NT2/D1 (cell line): ENCODE measurements around the gene DCAF16.

Source experiments
- DNase-seq: peaks from one replicate; pipeline ENCODE4 v3.0.0-alpha.2; 2011; ENCODE audit warnings: low read depth, low spot score
- H3K27me3 ChIP-seq: 2 replicates; pipeline ENCODE4 v1.6.0; 2011; ENCODE audit warnings: mild to moderate bottlenecking; ENCODE audit not compliant: insufficient read length, insufficient read depth
- H3K36me3 ChIP-seq: 2 replicates; pipeline ENCODE4 v1.6.1; 2011; ENCODE audit warnings: mild to moderate bottlenecking, low read length, mixed read lengths; ENCODE audit not compliant: insufficient read depth, insufficient read length
- H3K4me1 ChIP-seq: 2 replicates; pipeline ENCODE4 v1.5.1; 2011; ENCODE audit not compliant: insufficient read depth, insufficient read length
- H3K4me3 ChIP-seq: 2 replicates; pipeline ENCODE4 v1.5.1; 2011; ENCODE audit warnings: low read depth; ENCODE audit not compliant: insufficient read length
- H3K9ac ChIP-seq: 2 replicates; pipeline ENCODE4 v1.6.0; 2011; ENCODE audit warnings: low read depth; ENCODE audit not compliant: insufficient read length
- H3K9me3 ChIP-seq: 2 replicates; pipeline ENCODE4 v1.5.1; 2011; ENCODE audit warnings: mild to moderate bottlenecking, low read length; ENCODE audit not compliant: insufficient read depth
- SUZ12 ChIP-seq: IDR thresholded peaks from 2 replicates; pipeline ENCODE4 v1.6.1; 2011; ENCODE audit not compliant: insufficient read length, insufficient read depth; ENCODE audit errors: extremely low read depth
- YY1 ChIP-seq: IDR thresholded peaks from 2 replicates; pipeline ENCODE4 v1.6.1; 2011; ENCODE audit not compliant: insufficient read length, insufficient read depth
- ZNF274 ChIP-seq: IDR thresholded peaks from 2 replicates; pipeline ENCODE4 v1.6.1; 2011; ENCODE audit warnings: mild to moderate bottlenecking, low read depth, low read length

DCAF16 gene

GRCh38 chr4:17823871-17824669 is 13.5 kb upstream of the DCAF16 start:
- Histone ChIP-seq H3K9ac (no peak overlapping the region), H3K27me3 (no peaks in the 10 kb centered on the region), H3K9me3 (no peaks in the 10 kb centered on the region), H3K4me3 (no peak overlapping the region), H3K4me1 (no peaks in the 10 kb centered on the region), H3K36me3 (peaks cover 91% of the 10 kb centered on the region)
- TF ChIP-seq YY1 (no peak), ZNF274 (no peak), SUZ12 (no peak)
- no peak for DNase-seq

GRCh38 chr4:17817027-17817426 is 6.5 kb upstream of the DCAF16 start:
- Histone ChIP-seq H3K4me1 (peaks cover 2% of the 10 kb centered on the region), H3K9me3 (no peaks in the 10 kb centered on the region), H3K27me3 (no peaks in the 10 kb centered on the region), H3K4me3 (no peak overlapping the region), H3K36me3 (peaks cover 93% of the 10 kb centered on the region), H3K9ac (no peak overlapping the region)
- TF ChIP-seq YY1 (no peak), SUZ12 (no peak), ZNF274 (no peak)
- DNase-seq: no peak

- TF ChIP-seq SUZ12 (no peak), YY1 (no peak), ZNF274 (no peak)
- H3K36me3 ChIP-seq: peaks cover 90% of the 10 kb centered on the region
- DNase-seq: no peak
Measured at GRCh38 chr4:17816142-17816541, 5.6 kb upstream of the DCAF16 start.

GRCh38 chr4:17814140-17814539 is 3.6 kb upstream of the DCAF16 start:
- H3K36me3 ChIP-seq: peaks cover 81% of the 10 kb centered on the region
- TF ChIP-seq ZNF274 (no peak), SUZ12 (no peak), YY1 (no peak)
- H3K9ac ChIP-seq: no peak overlapping the region
- H3K27me3 ChIP-seq: no peaks in the 10 kb centered on the region
- peaks cover 2% of the 10 kb centered on the region for H3K4me1 ChIP-seq
- DNase-seq: no peak
- no peak overlapping the region for H3K4me3 ChIP-seq
- H3K9me3 ChIP-seq: no peaks in the 10 kb centered on the region

More at GRCh38 chr4:17816142-17816541, 5.6 kb upstream of the DCAF16 start:
- no peak overlapping the region for H3K4me3 ChIP-seq
- H3K9ac ChIP-seq: no peak overlapping the region
- no peaks in the 10 kb centered on the region for H3K27me3 ChIP-seq
- peaks cover 2% of the 10 kb centered on the region for H3K4me1 ChIP-seq
- H3K9me3 ChIP-seq: no peaks in the 10 kb centered on the region

GRCh38 chr4:17812801-17813200 is 2.2 kb upstream of the DCAF16 start:
- peaks cover 79% of the 10 kb centered on the region for H3K36me3 ChIP-seq
- no peak for DNase-seq
- H3K9ac ChIP-seq: peak overlapping the region; percentile 95
- peak overlapping the region; percentile 21 for H3K4me3 ChIP-seq
- H3K27me3 ChIP-seq: no peaks in the 10 kb centered on the region
- TF ChIP-seq SUZ12: no peak
- TF ChIP-seq ZNF274: no peak
- TF ChIP-seq YY1: no peak
- no peaks in the 10 kb centered on the region for H3K9me3 ChIP-seq
- peaks cover 2% of the 10 kb centered on the region for H3K4me1 ChIP-seq

GRCh38 chr4:17812125-17812524 is 1.6 kb upstream of the DCAF16 start:
- Histone ChIP-seq H3K4me1 (peaks cover 2% of the 10 kb centered on the region), H3K4me3 (peak overlapping the region; percentile 92), H3K9me3 (no peaks in the 10 kb centered on the region), H3K9ac (peak overlapping the region; percentile 95), H3K36me3 (peaks cover 79% of the 10 kb centered on the region), H3K27me3 (no peaks in the 10 kb centered on the region)
- TF ChIP-seq ZNF274 (no peak), YY1 (no peak), SUZ12 (no peak)
- no peak for DNase-seq

- Histone ChIP-seq H3K36me3 (peaks cover 79% of the 10 kb centered on the region), H3K9me3 (no peaks in the 10 kb centered on the region), H3K4me1 (peaks cover 2% of the 10 kb centered on the region), H3K4me3 (peak overlapping the region; percentile 92), H3K27me3 (no peaks in the 10 kb centered on the region), H3K9ac (peak overlapping the region; percentile 95)
- DNase-seq: no peak
- no peak for TF ChIP-seq ZNF274
- TF ChIP-seq SUZ12: no peak
- no peak for TF ChIP-seq YY1
Measured at GRCh38 chr4:17811078-17811603, 584 bp upstream of the DCAF16 start.
